HuH-7.5 (cell line): Measurements from ENCODE around the gene PYCR2.
"Not testable (repeated sequence)": the region's sequence is repeated elsewhere in the genome, so short reads cannot be mapped to it uniquely, and the experiment has no call there.

Experiments used
- DNase-seq: peaks from one replicate; pipeline ENCODE4 v3.0.0; 2011; ENCODE audit warnings: low spot score

PYCR2 gene

DNA sequence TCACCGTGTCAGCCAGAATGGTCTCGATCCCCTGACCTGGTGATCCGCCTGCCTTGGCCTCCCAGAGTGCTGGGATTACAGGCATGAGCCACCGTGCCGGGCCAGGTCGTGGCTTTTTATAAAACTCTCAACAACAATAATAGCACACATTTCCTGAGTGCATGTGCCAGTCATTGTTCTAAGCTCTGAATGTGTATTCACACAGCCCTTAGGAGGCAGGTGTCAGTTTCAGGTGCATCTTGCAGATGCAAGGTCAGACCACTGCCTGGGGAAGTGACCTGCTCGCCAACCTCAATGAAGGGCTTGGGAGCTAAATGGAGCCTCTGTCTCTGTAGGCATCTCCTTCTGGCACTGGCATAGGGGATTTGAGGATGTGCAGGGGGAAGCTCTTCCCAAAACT is 18.5 kb upstream of the PYCR2 start:
- no peak for DNase-seq

DNA sequence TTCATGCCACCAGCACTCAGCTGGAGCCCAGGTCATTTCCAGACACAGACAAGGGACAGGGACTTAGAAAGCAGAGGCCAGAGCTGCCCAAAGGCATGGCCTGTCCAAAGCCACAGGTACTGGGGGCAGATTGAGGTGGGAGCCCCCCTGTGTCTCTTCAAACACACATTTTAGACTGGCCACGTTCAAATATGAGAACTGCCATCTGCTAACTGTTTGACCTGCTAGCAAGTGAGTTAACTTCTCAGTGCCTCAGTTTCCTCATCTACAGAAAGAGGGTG is 17.8 kb upstream of the PYCR2 start:
- DNase-seq: no peak

GRCh38 chr1:225941187-225941941 is 17.3 kb upstream of the PYCR2 start, which contains the start of gene LEFTY2:
Gene LEFTY2 (minus strand): TSS chr1:225941220. CDS start chr1:225941140, 80 bp downstream.
- no peak for DNase-seq

DNA sequence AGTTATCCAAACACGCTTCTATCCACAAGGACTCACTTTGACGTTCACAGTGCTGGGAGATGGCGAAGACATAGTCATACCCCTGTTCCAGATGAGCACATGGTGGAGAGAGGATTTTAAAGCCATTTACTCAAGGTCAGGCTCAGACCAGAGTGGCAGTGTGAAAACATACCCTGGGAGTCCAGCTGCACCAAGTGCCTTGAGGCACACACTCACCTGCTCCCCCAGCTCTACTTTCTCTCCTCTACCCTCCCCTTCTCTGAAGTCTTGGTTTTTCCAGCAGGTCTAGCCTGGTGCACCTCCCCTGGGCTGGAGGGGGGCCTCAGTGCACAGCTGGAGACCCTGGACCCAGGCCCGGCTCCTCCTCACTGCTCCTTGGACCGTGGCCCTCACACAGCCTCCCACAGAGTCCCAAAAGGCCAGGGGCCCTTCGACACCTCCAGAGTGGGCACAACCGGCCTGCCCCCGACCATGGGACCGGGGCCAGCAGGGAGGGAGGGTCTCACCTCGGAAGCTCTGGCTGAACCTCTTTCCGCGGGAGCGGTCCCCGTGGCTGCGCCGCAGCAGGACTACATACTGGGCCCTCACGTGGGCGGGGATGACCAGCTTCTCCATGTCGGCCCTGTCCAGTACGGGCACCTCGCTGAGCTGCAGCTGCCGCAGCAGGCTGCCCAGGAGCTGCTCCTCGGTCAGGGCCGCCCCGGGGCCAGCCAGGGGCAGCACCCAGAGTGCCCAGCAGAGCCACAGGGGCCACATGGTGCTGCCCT is 16.5 kb upstream of the PYCR2 start:
- no peak for DNase-seq

DNA sequence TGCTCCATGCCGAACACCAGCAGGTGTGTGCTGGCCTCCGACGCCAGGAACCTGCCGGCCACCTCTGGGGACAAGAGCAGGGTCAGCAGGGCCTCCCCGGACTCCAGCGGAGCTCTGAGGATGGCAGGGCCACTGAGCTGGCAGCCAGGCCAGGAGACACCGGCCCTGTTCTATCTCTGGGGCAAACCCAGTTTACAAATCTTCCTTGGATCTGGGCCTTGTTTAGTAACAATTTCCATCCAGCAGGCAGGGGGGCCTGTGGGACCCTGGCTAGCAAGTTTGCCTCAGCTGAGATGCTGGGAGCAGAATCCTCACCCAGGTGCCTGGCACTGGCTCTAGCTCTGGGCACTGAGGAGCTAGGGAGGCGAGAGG is 15.9 kb upstream of the PYCR2 start:
- not testable (repeated sequence) for DNase-seq

GRCh38 chr1:225939097-225939938 is 15.3 kb upstream of the PYCR2 start:
- DNase-seq: not testable (repeated sequence)

- no peak for DNase-seq
Measured at GRCh38 chr1:225937048-225937968, 13.3 kb upstream of the PYCR2 start.

DNA sequence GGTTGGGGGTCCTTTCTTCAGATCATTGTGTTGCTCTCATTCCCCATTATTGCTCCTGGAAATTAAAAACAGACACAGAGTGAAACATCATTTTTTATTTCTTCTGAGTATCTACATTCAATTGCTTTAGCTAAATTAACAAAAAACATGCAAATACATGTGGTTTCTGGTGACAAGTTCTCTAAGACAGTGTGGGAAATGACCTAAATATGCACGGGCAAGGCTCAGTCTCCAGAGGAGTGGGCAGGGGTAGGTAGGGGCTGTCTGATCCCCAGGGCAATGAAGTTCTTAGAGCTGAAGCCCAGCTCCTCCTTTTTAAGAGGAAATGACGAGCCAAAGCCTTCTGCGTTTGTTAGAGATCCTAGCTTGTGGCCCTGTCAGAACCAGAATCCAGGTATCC is 12.5 kb upstream of the PYCR2 start:
- no peak for DNase-seq

DNA sequence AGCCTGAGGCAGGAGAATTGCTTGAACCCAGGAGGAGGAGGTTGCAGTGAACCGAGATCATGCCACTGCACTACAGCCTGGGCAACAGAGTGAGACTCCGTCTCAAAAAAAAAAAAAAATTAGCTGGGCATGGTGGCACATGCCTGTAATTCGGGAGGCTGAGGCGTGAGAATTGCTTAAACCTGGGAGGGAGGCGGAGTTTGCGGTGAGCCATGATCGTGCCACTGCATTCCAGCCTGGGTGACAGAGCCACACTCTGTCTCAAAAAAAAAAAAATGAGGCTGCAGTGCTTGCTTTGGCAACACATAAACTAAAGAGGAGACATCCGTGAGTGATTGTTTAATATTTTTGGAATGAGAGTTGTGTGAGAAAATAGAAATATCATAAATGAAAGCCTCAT is 12.0 kb upstream of the PYCR2 start:
- not testable (repeated sequence) for DNase-seq

GRCh38 chr1:225934711-225935110 is 10.7 kb upstream of the PYCR2 start:
- no peak for DNase-seq

GRCh38 chr1:225933072-225933471 is 9.0 kb upstream of the PYCR2 start:
- no peak for DNase-seq

DNA sequence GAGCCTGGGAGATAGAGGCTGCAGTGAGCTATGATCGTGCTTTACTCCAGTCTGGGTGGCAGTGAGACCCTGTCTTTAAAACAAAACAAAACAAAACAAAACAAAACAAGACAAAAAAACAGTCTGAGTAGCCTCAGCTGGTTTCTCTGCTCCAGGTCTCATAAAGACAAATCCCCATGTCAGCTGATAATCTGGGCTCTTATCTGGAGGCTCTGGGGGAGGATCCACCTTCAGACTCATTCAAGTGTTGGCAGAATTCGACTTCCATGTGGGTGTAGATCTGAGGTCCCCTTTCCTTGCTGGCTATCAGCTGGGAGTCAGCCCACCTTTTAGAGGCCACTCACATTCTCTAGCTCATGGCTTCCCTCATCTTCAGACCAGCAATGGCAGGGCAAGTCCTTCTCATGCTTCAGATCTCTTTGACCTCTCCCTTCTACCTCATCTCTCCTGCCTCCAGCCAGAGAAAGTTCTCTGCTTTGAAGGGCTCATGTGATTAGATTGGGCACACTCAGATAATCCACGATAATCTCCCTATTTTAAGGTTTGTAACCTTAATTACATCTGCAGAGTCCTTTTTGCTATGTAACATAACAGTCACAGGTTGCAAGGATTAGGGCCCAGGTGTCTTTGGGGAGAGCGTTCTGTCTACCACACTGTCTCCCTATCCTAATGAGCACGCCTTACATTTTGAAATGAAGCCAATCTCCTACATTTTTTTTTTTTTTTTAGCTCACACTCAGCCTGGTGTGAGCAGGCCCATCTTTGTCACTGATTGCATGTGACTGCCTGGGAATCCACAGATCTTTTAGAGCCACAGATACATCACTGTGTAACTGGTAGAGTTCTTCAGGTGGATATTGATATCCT is 7.5 kb upstream of the PYCR2 start:
- DNase-seq: no peak

GRCh38 chr1:225930566-225930965 is 6.5 kb upstream of the PYCR2 start:
- no peak for DNase-seq

- not testable (repeated sequence) for DNase-seq
Measured at GRCh38 chr1:225929462-225929861, 5.4 kb upstream of the PYCR2 start.

DNA sequence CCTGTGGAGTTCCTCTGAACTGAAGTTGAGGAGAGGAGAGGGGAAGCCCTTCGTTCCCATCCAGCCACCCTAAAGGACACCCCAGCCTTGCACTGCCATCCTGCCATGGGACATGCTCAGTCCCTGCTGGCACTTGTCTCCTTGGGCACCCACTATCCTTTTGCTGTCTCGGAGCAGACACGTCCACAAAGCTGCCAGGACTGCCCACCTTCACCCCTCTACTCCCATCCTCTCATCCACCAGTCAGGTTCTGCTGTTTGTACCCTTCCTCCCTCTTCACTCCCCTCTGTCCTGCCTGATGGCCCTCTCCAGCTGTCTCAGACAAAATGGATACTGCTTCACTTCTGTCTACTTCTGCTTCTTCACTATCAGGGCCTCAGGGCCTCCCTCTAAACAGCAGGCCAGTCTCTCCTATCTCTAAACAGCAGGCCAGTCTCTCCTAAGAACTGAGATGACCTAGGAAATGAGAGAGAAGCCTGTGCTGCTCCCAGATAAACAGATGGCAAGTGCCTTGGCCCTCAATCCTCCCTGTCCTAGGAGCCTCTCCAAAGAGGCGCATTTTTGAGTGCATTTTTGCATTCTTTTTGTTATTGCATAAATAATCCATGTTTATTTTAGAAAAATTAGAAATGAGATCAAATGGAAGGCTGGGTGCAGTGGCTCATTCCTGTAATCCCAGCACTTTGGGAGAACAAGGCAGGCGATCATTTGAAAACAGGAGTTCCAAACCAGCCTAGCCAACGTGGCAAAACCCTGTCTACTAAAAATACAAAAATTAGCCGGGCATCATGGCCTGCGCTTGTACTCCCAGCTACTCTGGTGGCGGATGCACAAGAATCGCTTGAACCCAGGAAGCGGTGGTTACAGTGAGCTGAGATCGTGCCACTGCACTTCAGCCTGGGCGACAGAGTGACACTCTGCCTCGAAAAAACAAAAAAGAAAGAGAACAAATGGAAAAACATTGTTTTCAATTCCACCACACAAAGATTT is 4.4 kb upstream of the PYCR2 start:
- no peak for DNase-seq

DNA sequence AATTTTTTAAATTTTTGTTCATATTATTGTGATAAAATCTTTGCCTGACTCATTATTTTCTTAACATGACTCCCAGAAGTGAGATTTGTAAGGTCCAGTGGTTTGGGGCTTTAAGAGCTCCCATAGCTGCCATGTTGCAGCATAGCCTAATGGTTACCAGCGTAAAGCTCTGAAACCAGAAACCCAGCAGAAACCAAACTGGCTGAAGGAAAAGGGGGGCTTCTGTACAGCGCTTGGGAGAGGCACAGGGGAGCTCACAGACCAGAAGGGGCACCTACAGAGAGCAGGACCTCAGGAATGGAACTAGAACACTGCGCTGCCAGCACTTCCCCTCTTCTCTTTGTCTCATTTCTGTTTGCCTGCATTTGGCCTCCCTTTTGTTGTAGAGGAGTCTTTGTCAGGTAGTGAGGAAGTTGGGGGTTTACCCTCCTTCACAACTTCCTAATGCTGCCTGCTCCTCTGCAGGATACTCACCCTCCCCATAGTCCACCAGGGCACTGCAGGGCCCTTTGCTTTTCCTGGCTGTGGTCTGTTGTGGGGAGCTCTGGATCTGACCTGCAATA is 2.6 kb upstream of the PYCR2 start:
- no peak for DNase-seq

- DNase-seq: peak; percentile 57
Measured at GRCh38 chr1:225923381-225923691, 714 bp downstream of the PYCR2 start.

- DNase-seq: no peak
Measured at GRCh38 chr1:225921734-225922709, 2.0 kb downstream of the PYCR2 start.
